HEK293T (cell line): ENCODE measurements around the gene PLLP.

ENCODE experiments used
- CTCF ChIA-PET: fragments of 350-600 bp; formaldehyde crosslinking; extraction: SDS; loops from one replicate; lab custom pipeline; 2021; ENCODE audit warnings: antibody characterized with exemption, inconsistent platforms; lab: Yijun Ruan, JAX
- POLR2A ChIA-PET: fragments of 350-600 bp; formaldehyde crosslinking; extraction: SDS; loops from one replicate; lab custom pipeline; 2020; ENCODE audit warnings: antibody characterized with exemption, inconsistent platforms; lab: Yijun Ruan, JAX
- DNase-seq: peaks from one replicate; pipeline ENCODE4 v3.0.0; 2012; ENCODE audit warnings: mixed read lengths; ENCODE audit errors: extremely low spot score
- ARNT ChIP-seq: fragments of 450-650 bp; IDR thresholded peaks from 2 replicates; pipeline ENCODE4 v1.6.1; 2017; ENCODE audit warnings: mild to moderate bottlenecking
- BHLHE40 ChIP-seq: fragments of 450-650 bp; IDR thresholded peaks from 2 replicates; pipeline ENCODE4 v1.6.1; 2016; ENCODE audit warnings: mild to moderate bottlenecking, moderate library complexity, borderline replicate concordance
- CTBP1 ChIP-seq: fragments of 450-650 bp; IDR thresholded peaks from 2 replicates; pipeline ENCODE4 v1.6.1; 2016; ENCODE audit warnings: borderline replicate concordance
- ELF4 ChIP-seq: fragments of 450-650 bp; IDR thresholded peaks from 2 replicates; pipeline ENCODE4 v1.6.1; 2017; ENCODE audit warnings: antibody characterized with exemption
- FOXA1 ChIP-seq: fragments of 450-650 bp; IDR thresholded peaks from 2 replicates; pipeline ENCODE4 v1.6.1; 2016; ENCODE audit warnings: mild to moderate bottlenecking
- FOXK2 ChIP-seq: fragments of 450-650 bp; IDR thresholded peaks from 2 replicates; pipeline ENCODE4 v1.6.1; 2016; ENCODE audit warnings: mild to moderate bottlenecking
- FOXM1 ChIP-seq: fragments of 450-650 bp; IDR thresholded peaks from 2 replicates; pipeline ENCODE4 v1.6.1; 2017; ENCODE audit warnings: mild to moderate bottlenecking, borderline replicate concordance
- HDGF ChIP-seq: fragments of 450-650 bp; IDR thresholded peaks from 2 replicates; pipeline ENCODE4 v1.6.1; 2017; ENCODE audit warnings: antibody characterized with exemption, borderline replicate concordance
- L3MBTL2 ChIP-seq: fragments of 450-650 bp; conservative IDR thresholded peaks from 2 replicates; pipeline ENCODE4 v1.6.1; 2016; ENCODE audit warnings: mild to moderate bottlenecking
- LEF1 ChIP-seq: fragments of 450-650 bp; IDR thresholded peaks from 2 replicates; pipeline ENCODE4 v1.6.1; 2017; ENCODE audit warnings: mild to moderate bottlenecking, borderline replicate concordance
- NFRKB ChIP-seq: fragments of 450-650 bp; IDR thresholded peaks from 2 replicates; pipeline ENCODE4 v1.6.1; 2016; ENCODE audit warnings: mild to moderate bottlenecking, moderate library complexity
- SP1 ChIP-seq: fragments of 450-650 bp; IDR thresholded peaks from 2 replicates; pipeline ENCODE4 v1.6.1; 2017
- SUZ12 ChIP-seq: fragments of 450-650 bp; IDR thresholded peaks from 2 replicates; pipeline ENCODE4 v1.6.1; 2016; ENCODE audit warnings: mild to moderate bottlenecking
- TARDBP ChIP-seq: fragments of 450-650 bp; IDR thresholded peaks from 2 replicates; pipeline ENCODE4 v1.6.1; 2016
- ZNF384 ChIP-seq: fragments of 450-650 bp; IDR thresholded peaks from 2 replicates; pipeline ENCODE4 v1.6.1; 2016
- TF ChIP-seq, protein P1 (sequence below): fragments of 450-650 bp; IDR thresholded peaks from 2 replicates; pipeline ENCODE4 v1.6.1; 2016

The PLLP gene

DNA sequence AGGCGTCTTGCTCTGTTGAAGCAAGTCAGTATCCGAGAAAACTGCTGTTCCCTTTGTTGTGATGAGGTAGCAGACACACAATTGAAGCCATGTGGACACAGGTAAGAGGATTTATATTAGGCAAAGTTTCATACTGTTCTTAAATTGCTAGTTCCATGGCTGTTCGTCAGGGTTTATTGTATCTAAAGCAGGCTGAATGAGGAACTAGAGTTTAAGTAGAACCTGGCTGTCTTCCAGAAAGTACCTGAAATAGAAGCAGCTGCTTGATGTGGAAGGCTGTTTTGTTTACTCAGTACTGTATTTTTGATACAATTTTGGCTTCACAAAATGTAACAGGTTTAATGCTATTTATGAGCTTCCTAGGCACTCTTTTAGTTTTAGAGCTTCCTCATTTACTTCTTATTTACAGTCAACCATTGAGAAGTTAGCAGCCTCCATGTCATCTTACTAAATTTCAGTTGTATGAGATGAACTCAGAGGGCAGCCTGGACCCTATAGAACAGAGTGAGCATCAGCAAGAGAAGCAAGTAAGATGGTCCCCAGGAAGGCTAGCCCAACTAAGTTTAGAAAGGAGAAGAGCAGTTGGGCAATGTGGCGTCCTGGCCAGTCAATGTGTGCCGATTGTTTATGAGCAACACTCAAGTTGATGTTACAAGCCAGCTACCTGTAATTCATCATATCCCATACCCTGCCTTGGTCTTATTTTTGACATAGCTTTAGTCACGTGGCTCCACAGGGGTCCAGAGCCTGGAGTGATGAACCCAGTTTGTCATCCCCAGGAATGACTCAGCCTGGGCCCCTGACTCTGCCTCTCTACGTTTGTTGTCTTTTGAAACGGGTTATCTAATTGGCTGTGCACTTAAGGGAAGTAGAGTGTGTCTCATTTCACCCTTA is 49.1 kb downstream of the PLLP start:
- CTCF ChIA-PET = interaction anchor here (1.2 kb wide), 1 partner anchor 182 kb away, joined by 4 read pairs; no protein-coding TSS in a partner anchor
- no peak for TF ChIP-seq FOXA1
- TF ChIP-seq ZNF384 = no peak
- TF ChIP-seq TARDBP = no peak
- no peak for TF ChIP-seq CTBP1
- no peak for TF ChIP-seq SUZ12
- no peak for TF ChIP-seq NFRKB
- no peak for TF ChIP-seq LEF1
- TF ChIP-seq, protein P1, sequence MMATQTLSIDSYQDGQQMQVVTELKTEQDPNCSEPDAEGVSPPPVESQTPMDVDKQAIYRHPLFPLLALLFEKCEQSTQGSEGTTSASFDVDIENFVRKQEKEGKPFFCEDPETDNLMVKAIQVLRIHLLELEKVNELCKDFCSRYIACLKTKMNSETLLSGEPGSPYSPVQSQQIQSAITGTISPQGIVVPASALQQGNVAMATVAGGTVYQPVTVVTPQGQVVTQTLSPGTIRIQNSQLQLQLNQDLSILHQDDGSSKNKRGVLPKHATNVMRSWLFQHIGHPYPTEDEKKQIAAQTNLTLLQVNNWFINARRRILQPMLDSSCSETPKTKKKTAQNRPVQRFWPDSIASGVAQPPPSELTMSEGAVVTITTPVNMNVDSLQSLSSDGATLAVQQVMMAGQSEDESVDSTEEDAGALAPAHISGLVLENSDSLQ = no peak
- no peak for TF ChIP-seq HDGF
- no peak for TF ChIP-seq FOXM1
- no peak for TF ChIP-seq ELF4
- no peak for TF ChIP-seq SP1
- DNase-seq = no peak
- POLR2A ChIA-PET = interaction anchor here (0.8 kb wide), 1 partner anchor 10 kb away, joined by 3 read pairs; the partner anchor contains the start of gene ARL2BP

DNA sequence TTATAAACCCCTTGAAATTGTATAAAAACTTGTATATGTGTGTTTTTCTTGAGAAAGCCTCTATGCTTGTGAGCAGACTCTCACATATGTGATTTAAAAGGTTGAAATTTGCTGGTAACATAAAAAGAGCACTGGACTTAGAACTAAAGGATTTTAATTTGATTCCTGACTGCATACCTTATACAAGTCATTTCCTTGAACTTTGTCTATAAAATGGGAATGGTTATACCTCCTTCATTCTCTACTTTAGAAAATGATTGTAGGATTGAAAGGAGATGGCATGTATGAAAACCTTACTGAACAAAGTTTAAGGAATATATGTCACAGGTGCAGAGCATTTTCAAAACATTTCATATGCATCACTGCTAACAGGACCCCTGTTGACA is 49.8 kb downstream of the PLLP start:
- TF ChIP-seq ARNT = no peak
- TF ChIP-seq, protein P1 = no peak
- CTCF ChIA-PET = no interaction called here
- DNase-seq = no peak
- POLR2A ChIA-PET = no interaction called here

DNA sequence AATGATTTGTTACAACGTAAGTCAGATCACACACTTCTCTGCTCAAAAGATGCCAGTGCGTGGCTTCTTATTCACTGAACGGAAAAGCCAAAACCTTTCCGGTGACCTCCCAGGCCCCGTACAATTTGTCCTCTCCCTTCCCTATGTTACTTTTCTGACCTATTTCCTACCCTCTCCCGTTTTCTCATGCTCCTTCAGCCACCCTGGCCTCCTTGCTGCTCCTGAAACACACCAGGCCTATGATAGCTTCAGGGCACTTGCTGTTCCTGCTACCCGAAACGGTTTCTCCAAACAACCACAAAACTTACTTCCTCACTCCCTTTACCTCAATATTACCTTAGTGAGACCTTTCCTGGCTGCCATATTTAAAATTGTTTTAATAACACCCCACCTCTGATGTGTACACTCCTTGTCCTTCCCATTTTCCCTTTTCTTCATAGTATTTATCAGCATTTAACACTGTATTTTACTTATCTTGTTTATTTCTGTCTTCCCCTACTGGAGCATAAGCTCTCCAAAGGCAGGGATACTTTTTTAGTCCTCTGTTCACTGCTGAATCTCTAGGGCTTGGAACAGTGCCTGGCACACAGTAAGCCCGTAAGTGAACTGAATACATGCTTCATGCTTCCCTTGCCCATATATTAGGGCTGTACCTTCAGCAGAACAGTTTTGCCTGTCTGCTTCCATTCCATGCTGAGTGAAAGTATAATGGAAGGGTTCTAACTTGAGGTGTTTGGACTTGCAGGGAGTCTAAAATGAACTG is 50.3 kb downstream of the PLLP start:
- ChIA-PET CTCF (no interaction called here), POLR2A (no interaction called here)
- TF ChIP-seq FOXM1 (no peak), ELF4 (no peak), LEF1 (no peak), TARDBP (no peak), CTBP1 (no peak), FOXK2 (no peak), L3MBTL2 (no peak), NFRKB (no peak), BHLHE40 (no peak)
- TF ChIP-seq, protein P1 = no peak
- DNase-seq = no peak

DNA sequence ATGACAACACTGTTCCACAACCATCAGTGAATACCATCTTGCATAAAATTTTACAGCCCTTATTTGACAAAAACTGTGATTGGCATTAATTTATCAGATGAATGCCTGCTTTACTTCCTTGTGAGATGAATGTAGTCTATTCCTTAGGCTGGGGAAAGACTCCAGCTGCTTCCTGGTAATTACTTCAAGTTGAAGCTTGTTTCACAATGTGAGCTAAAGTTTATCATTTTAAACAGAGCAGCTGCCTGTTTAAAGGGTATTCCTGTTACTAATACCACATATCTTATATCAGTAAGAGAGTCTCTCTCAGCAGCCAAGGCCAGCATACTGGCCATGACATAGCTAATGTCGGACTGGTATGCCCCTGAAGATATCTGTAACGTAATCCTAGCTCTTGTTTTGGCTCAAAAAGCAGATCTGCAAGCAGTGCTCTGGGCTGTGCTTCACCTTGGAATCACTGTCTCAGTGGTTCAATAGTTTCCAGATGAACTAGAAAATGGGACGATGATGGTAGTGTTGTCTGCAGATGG is 52.6 kb downstream of the PLLP start:
- TF ChIP-seq FOXA1 = no peak
- no peak for TF ChIP-seq L3MBTL2
- no peak for TF ChIP-seq ARNT
- TF ChIP-seq ELF4 = no peak
- no peak for TF ChIP-seq LEF1
- TF ChIP-seq, protein P1 = no peak
- TF ChIP-seq HDGF = no peak
- no peak for TF ChIP-seq NFRKB
- TF ChIP-seq ZNF384 = no peak
- TF ChIP-seq FOXM1 = no peak
- no peak for TF ChIP-seq BHLHE40
- no peak for TF ChIP-seq SUZ12
- TF ChIP-seq CTBP1 = no peak
- TF ChIP-seq TARDBP = no peak
- TF ChIP-seq FOXK2 = no peak
- TF ChIP-seq SP1 = no peak
- CTCF ChIA-PET = no interaction called here
- POLR2A ChIA-PET = no interaction called here
- DNase-seq = no peak

DNA sequence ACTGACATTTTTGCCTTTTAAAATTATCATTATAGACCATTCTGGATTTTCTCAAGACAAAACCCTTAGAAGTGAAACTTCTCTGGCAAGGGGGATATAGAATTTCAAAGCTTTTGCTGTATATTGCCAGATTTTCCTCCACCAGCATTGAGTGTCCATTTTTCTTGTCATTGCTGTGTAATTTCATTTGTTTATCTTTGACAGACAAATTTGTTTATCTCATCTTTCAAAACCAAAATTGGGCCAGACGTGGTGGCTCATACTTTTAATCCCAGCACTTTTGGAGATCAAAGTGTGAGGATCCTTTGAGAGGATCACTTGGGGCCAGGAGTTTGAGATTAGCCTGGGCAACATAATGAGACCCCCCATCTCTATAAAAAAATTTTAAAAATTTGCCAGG is 55.4 kb downstream of the PLLP start:
- TF ChIP-seq L3MBTL2 (no peak), FOXM1 (no peak)
- POLR2A ChIA-PET = no interaction called here
- no peak for DNase-seq
- CTCF ChIA-PET = no interaction called here
